Keratinocyte (primary cell): ENCODE data around the gene TIRAP. TPM values are rescaled to one million over a fixed set of nuclear protein-coding genes. Genes with fewer than 3 reads are reported as not detected.
"Not testable (repeated sequence)": the region's sequence is repeated elsewhere in the genome, so short reads cannot be mapped to it uniquely, and the experiment has no call there.

Source experiments
- DNase-seq: peaks from one replicate; pipeline ENCODE4 v3.0.0-alpha.2; 2011; ENCODE audit warnings: low read depth, missing footprints, low spot score
- FAIRE-seq: peaks from 2 replicates; lab custom pipeline; 2011; peaks lifted over from hg19 to GRCh38; lab: Jason Lieb, UNC
- H2AFZ ChIP-seq: 2 replicates; pipeline ENCODE4 v1.6.0; 2012; ENCODE audit warnings: low read length, control low read depth, inconsistent platforms; ENCODE audit not compliant: control insufficient read depth
- H3K27ac ChIP-seq: 2 replicates; pipeline ENCODE4 v1.5.1; 2011; ENCODE audit warnings: low read length; ENCODE audit not compliant: control insufficient read depth, insufficient read depth
- H3K27me3 ChIP-seq: 3 replicates; pipeline ENCODE4 v1.6.0; 2011; ENCODE audit warnings: low read length; ENCODE audit not compliant: control insufficient read depth, insufficient read depth; ENCODE audit errors: extremely low read depth
- H3K36me3 ChIP-seq, 2 experiments: 2 replicates in 1 of 2; 3 replicates in 1 of 2; pipeline ENCODE4 v1.5.1; 2011; ENCODE audit warnings: low read length in 2 of 2, mild to moderate bottlenecking in 1 of 2; ENCODE audit not compliant: control insufficient read depth in 2 of 2, insufficient read depth in 2 of 2; ENCODE audit errors: extremely low read depth in 1 of 2
- H3K4me1 ChIP-seq: 3 replicates; pipeline ENCODE4 v1.5.1; 2011; ENCODE audit warnings: low read length; ENCODE audit not compliant: control insufficient read depth, insufficient read depth; ENCODE audit errors: extremely low read depth
- H3K4me2 ChIP-seq: 3 replicates; pipeline ENCODE4 v1.6.0; 2011; ENCODE audit warnings: low read depth, low read length; ENCODE audit not compliant: control insufficient read depth, insufficient read depth; ENCODE audit errors: extremely low read depth
- H3K4me3 ChIP-seq, 3 experiments: fragments of 200-600 bp in 1 of 3; sonication (generic) in 1 of 3; 2 replicates in 2 of 3; 3 replicates in 1 of 3; pipeline ENCODE4 v1.5.1; 2011 to 2016; ENCODE audit warnings: low read length in 3 of 3, mild to moderate bottlenecking in 3 of 3, control low read depth in 2 of 3, inconsistent platforms in 1 of 3, low read depth in 1 of 3, mixed read lengths in 1 of 3, mixed run types in 1 of 3, moderate library complexity in 1 of 3; ENCODE audit not compliant: control insufficient read depth in 2 of 3, insufficient read depth in 2 of 3; ENCODE audit errors: extremely low read depth in 1 of 3
- H3K79me2 ChIP-seq: 2 replicates; pipeline ENCODE4 v1.6.0; 2012; ENCODE audit warnings: low read length; ENCODE audit not compliant: control insufficient read depth, insufficient read depth
- H3K9ac ChIP-seq: 3 replicates; pipeline ENCODE4 v1.6.0; 2011; ENCODE audit warnings: low read length; ENCODE audit not compliant: control insufficient read depth, insufficient read depth; ENCODE audit errors: extremely low read depth
- H3K9me1 ChIP-seq: 3 replicates; pipeline ENCODE4 v1.6.0; 2011; ENCODE audit warnings: low read length; ENCODE audit not compliant: control insufficient read depth, insufficient read depth; ENCODE audit errors: extremely low read depth
- H3K9me3 ChIP-seq: 2 replicates; pipeline ENCODE4 v1.5.1; 2012; ENCODE audit warnings: low read depth, low read length; ENCODE audit not compliant: control insufficient read depth
- H4K20me1 ChIP-seq: 3 replicates; pipeline ENCODE4 v1.6.0; 2011; ENCODE audit warnings: low read length; ENCODE audit not compliant: control insufficient read depth, insufficient read depth; ENCODE audit errors: extremely low read depth
- EZH2 ChIP-seq: IDR thresholded peaks from one replicate; pipeline ENCODE4 v1.6.1; 2012; ENCODE audit warnings: inconsistent platforms, mild to moderate bottlenecking, low read length, moderate library complexity
- dilution Hi-C: fragments of 300-500 bp; cut with MboI; formaldehyde crosslinking; loops from one replicate; pipeline ENCODE4 v1.7.0; 2020; ENCODE audit warnings: low sequenced_read_pairs; ENCODE audit not compliant: extremely low pct_ligation_motif_present
- polyA plus RNA-seq, 5 experiments: library from polyadenylated mRNA; depleted of rRNA in 3 of 5; stranded (reverse) in 3 of 5; stranded (forward) in 1 of 5; unstranded in 1 of 5; fragments of >200 nt; gene quantifications; 1 replicate in 1 of 5; 2 replicates in 3 of 5; 3 replicates in 1 of 5; pipeline versions ENCODE4 v1.2.1 to v1.2.3, GENCODE V29; 2011 to 2012; ENCODE audit warnings: missing spikeins in 2 of 5, low read depth in 1 of 5, low replicate concordance in 1 of 5
- TF ChIP-seq, protein P1 (sequence below), 3 experiments: IDR thresholded peaks in 1 of 3; conservative IDR thresholded peaks in 1 of 3; optimal IDR thresholded peaks in 1 of 3; 2 replicates in 2 of 3; 3 replicates in 1 of 3; pipeline versions ENCODE3 to v1.5.1; 2011; ENCODE audit warnings: low read length in 3 of 3, mild to moderate bottlenecking in 3 of 3, moderate library complexity in 2 of 3, control low read depth in 1 of 3, inconsistent platforms in 1 of 3; ENCODE audit not compliant: insufficient read depth in 2 of 3; ENCODE audit errors: extremely low read depth in 1 of 3

Gene TIRAP
- polyA plus RNA-seq, 1 donor (not counting 4 experiments of a cell fraction or from before 2014, with no cell fraction given) = 3.2 TPM

DNA sequence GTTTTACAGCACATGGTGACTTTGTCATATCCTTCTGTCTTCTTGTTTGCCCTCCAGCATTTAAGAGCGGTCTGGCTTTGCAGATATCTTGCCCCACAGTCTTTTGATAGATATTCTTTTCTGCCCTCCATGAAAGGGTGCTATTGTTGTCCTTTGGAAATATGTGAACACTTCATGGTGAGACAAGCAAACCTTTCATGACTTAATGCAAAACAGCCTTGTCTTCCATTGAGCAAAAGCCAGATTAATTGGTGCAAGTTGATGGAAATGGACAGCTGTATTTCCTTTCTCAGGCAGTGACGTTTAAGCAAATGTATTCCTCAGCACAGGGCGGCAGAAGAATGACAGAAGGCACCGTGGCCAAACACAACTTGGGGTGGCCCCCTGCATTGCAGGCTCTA, 25.4 kb downstream of the TIRAP start:
- Histone ChIP-seq H3K4me2 (no peak overlapping the region), H4K20me1 (no peaks in the 10 kb centered on the region), H3K4me3 (no peak overlapping the region), H2AFZ (no peak overlapping the region), H3K79me2 (peaks cover 10% of the 10 kb centered on the region), H3K27me3 (no peaks in the 10 kb centered on the region), H3K9me3 (no peaks in the 10 kb centered on the region), H3K9ac (no peak overlapping the region), H3K9me1 (no peaks in the 10 kb centered on the region), H3K27ac (no peak overlapping the region), H3K36me3 (no peaks in the 10 kb centered on the region), H3K4me1 (peaks cover 29% of the 10 kb centered on the region)
- FAIRE-seq (peak; percentile 65), DNase-seq (no peak)
- TF ChIP-seq EZH2 = no peak
- TF ChIP-seq, protein P1, sequence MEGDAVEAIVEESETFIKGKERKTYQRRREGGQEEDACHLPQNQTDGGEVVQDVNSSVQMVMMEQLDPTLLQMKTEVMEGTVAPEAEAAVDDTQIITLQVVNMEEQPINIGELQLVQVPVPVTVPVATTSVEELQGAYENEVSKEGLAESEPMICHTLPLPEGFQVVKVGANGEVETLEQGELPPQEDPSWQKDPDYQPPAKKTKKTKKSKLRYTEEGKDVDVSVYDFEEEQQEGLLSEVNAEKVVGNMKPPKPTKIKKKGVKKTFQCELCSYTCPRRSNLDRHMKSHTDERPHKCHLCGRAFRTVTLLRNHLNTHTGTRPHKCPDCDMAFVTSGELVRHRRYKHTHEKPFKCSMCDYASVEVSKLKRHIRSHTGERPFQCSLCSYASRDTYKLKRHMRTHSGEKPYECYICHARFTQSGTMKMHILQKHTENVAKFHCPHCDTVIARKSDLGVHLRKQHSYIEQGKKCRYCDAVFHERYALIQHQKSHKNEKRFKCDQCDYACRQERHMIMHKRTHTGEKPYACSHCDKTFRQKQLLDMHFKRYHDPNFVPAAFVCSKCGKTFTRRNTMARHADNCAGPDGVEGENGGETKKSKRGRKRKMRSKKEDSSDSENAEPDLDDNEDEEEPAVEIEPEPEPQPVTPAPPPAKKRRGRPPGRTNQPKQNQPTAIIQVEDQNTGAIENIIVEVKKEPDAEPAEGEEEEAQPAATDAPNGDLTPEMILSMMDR (optimal IDR thresholded peaks at IDR 0.05 in 1 of 3, IDR thresholded peaks at IDR 0.05 in 1 of 3, conservative IDR thresholded peaks at IDR 0.05 in 1 of 3; ENCODE audit: extremely low read depth in 1 of 3, insufficient read depth in 2 of 3, low read length in 3 of 3) = no peak
- dilution Hi-C loops = no loop called here

DNA sequence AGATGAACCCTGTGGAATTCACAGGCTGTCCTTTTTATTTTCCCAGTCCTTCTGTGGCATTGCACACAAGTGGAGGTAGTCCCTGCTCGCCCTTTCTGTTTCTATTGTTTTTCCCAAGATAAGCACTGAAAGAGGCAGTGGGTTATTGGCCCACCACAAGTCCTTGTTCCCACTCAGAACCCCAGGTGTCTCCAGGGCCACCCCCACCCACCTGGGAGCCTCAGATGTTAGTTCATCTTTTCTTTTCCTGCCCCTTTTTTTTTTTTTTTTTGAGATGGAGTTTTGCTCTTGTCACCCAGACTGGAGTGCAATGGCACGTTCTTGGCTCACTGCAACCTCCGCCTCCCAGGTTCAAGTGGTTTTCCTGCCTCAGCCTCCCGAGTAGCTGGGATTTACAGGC, 25.9 kb downstream of the TIRAP start:
- H2AFZ ChIP-seq, H3K4me3 ChIP-seq, DNase-seq, H3K9ac ChIP-seq, H3K4me2 ChIP-seq, H4K20me1 ChIP-seq, H3K27me3 ChIP-seq, dilution Hi-C loops, H3K36me3 ChIP-seq, H3K79me2 ChIP-seq, FAIRE-seq, H3K9me1 ChIP-seq, H3K9me3 ChIP-seq: not testable (repeated sequence)
- Histone ChIP-seq H3K4me1 (peaks cover 32% of the 10 kb centered on the region), H3K27ac (peak overlapping the region; percentile 42)
